IPS-NIHi7 (cell line): ENCODE data around the gene BAG3.

ENCODE experiments used
- DNase-seq: peaks from one replicate; pipeline ENCODE4 v3.0.0; 2012; ENCODE audit warnings: mixed read lengths; ENCODE audit errors: extremely low spot score

The BAG3 gene

DNA sequence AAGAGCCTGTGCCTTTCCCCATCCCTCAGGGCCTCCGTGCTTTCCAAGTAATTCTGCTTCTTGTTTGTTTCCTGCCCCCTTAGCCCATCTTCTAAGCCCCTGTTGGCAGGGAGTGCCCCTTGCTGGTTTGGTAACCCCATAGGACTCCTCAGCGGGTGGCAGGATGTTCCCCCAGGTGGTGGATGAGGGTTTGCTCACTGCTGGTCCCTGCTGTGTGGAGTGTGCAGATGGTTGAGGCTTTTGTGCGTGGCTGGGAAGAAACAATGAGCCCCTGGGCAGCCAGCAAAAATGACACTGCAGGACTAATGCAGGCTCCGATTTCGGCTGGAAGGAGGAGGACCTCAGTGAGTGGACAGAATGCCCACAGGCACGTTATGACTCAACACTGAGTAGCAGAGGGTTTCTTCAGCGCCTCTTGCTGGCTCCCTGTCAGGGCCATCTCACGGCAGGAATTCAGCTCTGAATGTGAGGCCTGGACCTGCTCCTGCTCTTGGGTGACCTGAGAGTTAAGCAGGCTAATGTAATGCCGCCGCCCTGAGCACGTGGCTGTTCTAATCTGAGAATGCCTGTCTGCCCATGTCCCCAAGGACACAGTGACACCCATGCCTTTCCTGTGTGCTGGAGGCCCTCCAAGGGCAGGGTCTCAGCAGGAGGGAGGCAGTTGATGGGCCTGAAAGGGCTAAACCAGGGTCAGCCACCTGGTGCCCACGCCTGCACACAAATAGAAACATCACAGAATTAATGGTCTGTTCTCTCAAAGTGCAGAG lies 16.6 kb downstream of the BAG3 start:
- peak; percentile 52 for DNase-seq

DNA sequence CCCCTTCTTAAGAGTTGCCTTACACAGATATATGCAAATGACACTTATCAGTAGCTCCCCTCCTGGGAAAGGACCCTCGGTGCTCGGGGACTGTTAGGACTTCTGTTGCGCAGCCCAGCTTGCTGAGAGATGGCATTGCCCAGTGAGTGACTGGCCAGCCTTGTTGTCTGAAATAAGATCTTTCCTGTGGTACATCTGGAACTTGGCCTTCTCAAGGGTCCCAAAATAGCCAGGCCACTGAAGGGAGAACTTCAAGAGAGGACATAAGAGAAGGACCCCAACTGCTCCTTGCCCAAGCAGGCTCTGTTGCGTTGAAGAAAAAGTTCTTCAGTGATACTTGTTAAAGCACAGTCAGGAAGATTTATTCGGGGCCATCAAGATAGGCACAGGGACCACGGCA lies 17.3 kb downstream of the BAG3 start:
- no peak for DNase-seq

DNA sequence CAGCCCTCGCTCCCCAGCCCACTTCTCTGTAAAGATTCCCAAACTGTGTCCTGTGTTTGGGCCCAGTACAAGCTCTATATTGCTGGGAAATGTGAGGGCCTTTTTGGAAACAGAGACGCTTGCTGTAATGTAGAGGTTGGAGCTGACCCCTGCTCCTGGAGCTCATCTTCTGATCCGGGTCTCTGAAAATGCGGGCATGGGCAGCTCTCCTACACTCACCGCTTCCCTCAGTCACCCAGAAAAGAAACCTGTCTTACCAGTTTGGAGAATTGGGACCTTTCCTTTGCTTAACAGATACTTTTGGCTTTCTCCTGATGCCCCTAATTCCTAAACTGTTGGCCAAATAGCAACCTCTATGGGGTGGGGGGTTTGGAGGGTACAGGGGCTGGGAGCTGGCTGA lies 18.2 kb downstream of the BAG3 start:
- DNase-seq, result no peak

DNA sequence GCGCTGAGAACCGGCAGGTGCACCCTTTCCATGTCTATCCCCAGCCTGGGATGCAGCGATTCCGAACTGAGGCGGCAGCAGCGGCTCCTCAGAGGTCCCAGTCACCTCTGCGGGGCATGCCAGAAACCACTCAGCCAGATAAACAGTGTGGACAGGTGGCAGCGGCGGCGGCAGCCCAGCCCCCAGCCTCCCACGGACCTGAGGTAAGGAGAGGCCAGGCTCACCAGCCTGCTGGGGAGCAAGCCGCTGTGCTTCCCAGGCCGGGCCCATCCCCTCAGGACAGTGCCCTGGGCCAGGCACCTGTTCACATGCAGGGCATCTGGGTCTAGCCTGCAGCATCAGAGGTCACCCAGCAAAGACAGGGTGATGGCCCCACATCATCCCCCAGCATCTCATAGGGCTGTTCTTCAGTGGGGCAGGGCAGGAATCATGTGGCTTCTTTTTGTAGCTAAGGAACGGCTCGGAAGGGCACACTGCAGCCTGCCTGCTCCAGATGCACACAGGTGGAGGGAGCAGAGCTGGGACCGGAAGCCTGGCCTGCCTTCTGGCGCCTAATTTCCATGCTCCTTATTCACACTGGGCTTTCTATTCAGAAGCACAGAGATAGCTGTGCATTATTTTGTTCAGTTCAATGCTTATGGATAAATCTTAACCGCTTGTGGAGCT lies 18.9 kb downstream of the BAG3 start:
- no peak for DNase-seq

DNA sequence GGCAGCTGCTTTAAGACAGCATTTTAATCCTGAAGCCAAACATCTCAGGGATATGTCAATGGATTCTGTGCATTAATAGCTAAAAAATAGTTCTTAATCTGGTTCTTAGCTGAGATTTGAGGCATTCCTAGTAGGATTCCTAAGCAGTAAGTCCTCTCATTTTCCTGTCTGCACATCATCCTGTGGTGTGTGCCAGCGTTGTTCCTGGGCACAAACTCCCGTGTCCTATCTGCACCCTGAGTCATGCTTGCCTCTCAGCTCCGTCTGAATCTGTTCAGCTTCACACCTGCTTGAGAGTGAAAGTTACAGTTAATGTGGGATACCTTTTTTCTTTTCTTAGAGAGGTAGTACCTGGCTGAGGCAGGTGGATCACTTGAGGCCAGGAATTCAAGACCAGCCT lies 19.5 kb downstream of the BAG3 start:
- DNase-seq, result no peak

DNA sequence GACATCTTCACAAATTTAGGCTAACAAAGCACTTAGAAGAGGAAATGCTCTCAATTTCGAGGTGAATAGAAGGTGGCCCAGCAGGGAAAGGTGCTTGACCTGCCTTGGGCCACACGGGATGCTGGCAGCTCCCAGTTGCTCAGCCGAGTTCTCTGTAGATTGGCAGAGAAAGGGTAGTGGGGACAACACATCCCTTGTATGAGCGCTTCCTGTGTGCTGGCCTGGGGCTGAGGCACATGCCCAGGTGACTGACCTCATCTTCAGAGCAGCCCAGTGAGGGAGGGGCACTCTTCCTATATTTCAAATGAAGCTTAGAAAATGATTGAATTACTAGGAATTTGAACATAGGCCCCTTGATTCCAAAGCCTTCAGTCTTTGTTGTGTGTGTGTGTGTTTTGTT lies 20.2 kb downstream of the BAG3 start:
- DNase-seq, result no peak

DNA sequence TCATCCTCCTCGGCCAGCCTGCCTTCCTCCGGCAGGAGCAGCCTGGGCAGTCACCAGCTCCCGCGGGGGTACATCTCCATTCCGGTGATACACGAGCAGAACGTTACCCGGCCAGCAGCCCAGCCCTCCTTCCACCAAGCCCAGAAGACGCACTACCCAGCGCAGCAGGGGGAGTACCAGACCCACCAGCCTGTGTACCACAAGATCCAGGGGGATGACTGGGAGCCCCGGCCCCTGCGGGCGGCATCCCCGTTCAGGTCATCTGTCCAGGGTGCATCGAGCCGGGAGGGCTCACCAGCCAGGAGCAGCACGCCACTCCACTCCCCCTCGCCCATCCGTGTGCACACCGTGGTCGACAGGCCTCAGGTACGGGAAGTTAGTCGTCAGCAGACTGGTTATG lies 21.1 kb downstream of the BAG3 start:
- no peak for DNase-seq

DNA sequence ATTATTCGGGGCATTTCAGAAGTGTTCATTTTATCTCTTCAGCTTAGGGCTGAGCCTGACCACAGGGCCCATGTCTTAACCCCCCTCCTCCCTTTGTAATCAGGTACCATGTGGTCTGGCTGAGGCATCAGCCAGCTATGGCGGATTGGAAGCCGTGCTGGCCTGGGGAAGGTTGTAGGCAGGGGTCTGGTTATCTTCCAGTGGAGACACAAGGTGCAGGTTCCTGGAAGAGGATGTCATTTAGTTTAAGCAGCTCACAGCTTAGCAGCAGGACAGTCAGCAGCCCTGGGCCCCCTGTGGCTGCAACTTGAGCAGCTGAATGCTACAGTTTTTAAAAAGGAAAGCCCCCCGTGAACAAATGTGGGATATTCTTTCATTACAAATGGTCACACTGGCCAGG lies 22.1 kb downstream of the BAG3 start:
- DNase-seq, result no peak

DNA sequence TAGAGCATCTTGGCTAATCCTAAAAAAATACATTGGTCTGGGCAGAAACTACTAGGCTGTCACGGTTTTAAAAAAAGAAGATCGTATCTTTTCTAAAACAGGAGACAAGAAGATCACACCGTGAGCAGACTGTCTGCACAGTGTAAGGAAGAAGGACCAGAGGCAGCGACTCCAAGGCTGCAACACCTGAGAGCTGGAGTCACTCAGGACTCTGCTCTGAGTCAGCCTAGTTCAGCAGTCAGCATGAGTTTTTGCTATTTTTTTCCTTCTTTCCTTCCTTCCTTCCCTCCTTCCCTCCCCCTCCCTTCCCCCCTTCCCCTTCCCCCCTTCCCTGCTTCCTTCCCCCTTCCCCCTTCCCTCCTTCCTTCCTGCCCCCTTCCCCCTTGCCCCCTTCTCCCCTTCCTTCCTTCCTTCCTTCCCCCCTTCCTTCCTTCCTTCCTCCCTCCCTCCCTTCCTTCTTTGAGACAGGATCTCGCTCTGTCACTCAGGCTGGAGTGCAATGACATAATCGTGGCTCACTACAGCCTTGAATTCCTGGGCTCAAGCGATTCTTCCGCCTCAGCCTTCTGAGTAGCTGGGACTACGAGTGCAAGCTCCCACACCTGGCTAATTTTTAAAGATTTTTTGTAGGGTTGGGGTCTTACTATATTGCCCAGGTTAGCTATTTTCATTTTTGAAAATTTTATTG lies 24.4 kb downstream of the BAG3 start:
- no peak for DNase-seq

DNA sequence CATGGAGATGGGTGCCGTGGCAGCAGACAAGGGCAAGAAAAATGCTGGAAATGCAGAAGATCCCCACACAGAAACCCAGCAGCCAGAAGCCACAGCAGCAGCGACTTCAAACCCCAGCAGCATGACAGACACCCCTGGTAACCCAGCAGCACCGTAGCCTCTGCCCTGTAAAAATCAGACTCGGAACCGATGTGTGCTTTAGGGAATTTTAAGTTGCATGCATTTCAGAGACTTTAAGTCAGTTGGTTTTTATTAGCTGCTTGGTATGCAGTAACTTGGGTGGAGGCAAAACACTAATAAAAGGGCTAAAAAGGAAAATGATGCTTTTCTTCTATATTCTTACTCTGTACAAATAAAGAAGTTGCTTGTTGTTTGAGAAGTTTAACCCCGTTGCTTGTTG lies 25.9 kb downstream of the BAG3 start:
- DNase-seq, result no peak

DNA sequence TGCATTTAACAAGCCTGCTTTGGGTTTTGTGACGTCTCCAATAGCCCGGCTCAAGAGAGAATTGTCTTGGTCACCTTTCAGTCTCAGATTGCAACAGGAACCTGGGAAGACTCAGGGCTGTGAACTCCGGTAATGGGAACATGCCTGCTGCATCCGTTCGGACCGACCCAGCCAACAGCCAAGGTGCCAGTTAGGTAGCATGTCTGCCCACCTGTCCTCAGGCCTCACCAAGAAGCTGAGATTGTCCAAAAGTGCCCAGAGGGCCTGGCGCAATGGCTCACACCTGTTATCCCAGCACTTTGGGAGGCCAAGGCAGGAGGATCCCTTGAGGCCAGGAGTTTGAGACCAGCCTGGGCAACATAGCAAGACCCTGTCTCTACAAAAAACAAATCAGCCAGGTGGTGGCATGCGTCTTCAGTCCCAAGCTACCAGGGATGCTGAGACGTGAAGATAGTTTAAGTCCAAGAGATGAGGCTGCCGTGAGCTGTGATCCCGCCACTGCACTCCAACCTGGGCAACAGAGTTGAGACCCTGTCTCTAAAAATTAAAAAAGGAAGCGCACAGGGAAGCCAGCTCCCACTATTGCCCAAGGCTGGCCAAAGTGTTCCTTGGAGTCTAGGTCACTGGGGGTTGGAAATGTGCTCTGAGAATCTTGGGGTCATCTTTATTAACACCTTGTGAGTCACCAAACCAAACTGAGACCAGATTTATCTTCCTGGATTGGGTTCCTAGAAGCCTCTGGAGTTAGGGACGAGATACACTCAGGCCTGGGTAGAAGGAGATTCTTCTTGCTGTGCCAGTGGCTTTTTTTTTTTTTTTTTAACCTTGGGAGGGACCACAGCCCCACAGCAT lies 26.9 kb downstream of the BAG3 start:
- DNase-seq, result no peak

DNA sequence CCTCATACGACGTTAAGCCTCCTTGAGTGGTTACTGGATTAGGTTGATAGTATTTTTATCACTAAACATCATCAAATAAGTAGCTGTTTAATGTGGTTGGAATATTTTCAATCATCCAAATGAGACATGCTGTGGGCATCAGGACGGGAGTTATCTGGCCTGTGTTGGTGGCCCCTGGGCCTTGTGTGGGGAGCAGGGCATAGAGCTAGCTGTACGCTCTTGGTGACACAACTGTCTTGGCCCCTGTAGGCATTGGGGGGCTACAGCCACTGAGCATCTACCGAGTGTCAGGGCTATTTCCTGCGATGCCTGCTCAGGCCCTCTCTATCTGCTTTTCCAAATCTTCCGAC lies 28.3 kb downstream of the BAG3 start:
- DNase-seq, result no peak

DNA sequence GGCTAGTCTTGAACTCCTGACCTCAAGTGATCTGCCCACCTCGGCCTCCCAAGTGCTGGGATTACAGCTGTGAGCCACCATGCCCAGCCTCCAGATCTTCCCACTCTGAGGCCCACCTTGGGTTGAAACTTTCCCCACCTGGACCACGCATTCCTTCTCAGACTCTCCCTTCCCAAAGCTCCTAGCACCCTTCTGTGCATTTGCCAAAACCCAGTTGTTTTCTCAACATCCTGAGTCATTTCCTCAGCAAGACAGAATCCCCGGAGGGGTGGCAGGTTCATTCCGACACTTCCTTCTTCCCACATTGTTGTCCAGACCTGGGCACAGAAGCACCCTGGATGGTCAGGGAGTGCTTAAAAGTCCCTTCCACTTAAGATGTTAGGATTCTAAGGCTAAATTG lies 28.9 kb downstream of the BAG3 start:
- no peak for DNase-seq

DNA sequence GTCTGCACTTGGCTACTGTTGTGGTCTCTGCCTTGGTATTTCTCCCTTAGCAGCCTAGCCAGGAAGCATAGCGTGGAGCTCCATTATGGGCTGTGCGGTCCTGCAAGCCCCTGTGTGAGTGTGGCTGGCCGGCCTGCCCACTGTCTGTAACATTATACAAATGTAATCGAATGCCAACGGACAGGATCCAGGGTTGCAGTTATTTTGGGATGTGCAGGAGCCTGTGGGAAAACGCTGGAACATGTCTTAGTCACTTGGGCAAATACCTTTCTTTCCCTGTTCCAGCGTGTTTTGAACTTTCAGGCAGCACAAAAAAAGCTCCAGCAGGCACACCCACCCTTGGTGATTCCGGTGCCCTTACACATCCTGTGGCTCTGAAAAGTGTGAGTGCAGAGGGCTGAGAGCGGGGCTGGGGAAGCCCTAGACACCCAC lies 29.5 kb downstream of the BAG3 start:
- no peak for DNase-seq

DNA sequence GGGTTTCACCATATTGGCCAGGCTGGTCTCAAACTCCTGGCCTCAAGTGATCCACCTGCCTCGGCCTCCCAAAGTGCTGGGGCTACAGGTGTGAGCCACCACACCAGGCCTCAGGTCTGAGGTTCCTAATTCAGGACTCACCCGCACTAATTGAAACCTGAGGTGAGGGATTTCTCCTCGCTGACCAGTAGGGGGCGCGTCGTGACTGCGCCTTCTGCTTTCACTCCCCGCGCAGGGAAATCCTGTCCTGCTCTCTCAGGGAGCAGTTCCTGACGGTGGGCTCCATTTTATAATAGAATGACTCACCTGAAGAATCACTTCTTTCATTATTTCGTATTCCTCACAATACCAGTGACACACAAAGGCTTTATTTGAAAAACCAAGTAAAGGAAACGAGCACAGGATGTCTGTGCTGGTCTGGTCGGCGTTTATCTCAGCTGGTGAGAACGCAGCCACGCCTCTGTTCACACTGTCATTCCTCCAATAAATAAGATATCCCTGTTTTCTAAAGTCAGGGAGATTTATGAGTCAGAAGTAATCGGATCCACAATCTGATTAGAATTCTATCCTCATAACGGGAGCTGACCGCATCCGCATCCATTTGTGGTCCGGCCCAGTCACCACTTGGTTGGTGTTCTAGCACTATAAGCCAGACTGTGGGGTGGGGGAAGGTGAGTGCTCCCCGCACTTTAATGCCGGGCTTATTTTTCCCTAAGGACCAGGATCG lies 35.4 kb downstream of the BAG3 start:
- DNase-seq, result peak; percentile 80

DNA sequence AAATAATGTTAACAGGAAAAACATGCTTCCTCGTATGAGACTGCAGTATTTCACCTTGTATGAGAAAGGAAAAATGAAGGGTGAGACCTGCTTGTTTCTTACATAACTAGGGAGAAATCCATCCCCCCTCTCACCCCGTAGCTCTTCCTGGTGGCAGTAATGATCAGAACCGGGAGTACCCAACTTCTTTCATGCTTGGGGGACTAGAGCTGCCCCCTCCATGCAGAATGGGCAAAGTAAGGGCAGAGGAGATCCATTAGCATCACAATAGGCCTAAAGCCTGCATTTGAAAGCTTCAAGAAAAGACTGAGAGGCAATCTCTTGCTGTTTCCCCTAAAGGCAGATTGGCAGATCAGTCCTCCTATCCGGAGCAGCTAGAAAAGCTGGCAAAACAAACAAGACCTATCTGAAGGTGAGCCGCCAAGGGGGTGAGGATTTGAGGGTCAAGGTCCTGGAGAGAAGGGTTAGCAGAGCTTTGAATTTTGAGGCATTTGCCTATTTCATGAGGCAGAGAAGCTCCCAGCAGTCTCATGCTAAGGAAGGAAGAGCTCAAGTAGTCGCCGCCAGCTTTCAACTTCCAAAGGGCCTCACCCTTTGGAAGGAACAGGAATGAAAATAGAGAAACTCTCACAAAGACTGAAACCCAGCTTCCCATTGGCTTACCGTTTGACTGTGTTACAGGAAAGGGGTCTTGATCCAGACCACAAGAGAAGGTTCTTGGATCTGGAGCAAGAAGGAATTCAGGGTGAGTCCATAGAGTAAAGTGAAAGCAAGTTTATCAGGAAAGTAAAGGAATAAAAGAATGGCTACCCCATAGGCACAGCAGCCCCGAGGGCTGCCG lies 36.2 kb downstream of the BAG3 start:
- DNase-seq, result peak; percentile 89

DNA sequence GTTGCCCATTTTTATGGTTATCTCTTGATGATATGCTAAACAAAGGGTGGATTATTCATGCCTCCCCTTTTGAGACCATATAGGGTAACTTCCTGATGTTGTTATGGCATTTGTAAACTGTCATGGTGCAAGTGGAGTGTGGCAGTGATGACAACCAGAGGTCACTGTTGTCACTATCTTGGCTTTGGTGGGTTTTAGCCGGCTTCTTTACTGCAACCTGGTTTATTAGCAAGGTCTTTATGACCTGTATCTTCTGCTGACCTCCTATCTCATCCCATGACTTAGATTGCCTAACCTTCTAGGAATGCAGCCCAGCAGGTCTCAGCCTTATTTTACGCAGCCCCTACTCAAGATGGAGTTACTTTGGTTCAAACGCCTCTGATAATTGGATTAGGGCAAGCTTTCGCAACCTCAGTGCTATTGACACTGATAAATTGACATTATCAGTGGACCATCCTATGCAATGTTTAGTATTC lies 36.9 kb downstream of the BAG3 start:
- no peak for DNase-seq

DNA sequence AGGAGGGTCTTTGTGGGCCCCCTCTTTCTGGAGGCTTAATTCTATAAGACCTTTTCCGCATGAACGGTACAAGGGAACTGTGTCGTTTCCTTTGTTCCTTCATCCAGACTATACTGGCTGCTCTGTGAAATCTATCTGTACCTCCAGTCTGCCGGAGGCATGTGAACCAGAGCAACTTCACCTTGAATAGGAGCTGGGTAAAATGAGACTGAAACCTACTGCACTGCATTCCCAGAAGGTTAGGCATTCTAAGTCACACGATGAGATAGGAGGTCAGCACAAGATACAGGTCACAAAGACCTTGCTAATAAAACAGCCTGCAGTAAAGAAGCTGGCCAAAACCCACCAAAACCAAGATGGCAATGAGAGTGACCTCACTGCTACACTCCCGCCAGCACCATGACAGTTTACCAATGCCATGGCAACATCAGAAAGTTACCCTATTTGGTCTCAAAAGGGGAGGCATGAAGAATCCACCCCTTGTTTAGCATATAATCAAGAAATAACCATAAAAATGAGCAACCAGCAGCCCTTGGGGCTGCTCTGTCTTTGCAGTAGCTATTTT lies 37.9 kb downstream of the BAG3 start:
- DNase-seq, result no peak

DNA sequence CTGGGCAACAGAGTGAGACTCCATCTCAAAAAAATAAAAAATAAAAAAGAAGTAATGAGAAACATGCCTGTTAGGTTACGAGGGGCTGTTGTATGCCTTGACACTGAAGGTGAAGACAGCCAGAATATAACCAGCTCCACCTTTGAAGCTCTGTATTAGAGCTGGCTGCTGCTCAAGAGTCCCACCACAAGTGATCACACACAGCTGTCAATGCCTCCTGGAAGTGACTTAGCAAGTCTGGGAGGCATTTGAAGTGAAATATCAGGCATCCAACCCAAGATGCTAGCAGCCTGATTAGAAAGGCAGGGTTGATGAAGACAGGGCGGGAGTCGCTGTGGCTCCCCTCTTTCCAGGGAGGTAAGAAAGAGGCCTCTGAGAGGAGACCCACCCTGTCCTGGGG lies 40.5 kb downstream of the BAG3 start:
- no peak for DNase-seq
